Keratinocyte (primary cell): ENCODE data around the gene ITGA3.

Experiments
- CTCF ChIP-seq, 3 experiments: IDR thresholded peaks in 1 of 3; conservative IDR thresholded peaks in 1 of 3; optimal IDR thresholded peaks in 1 of 3; 2 replicates in 2 of 3; 3 replicates in 1 of 3; pipeline versions ENCODE3 to v1.5.1; 2011; ENCODE audit warnings: low read length in 3 of 3, mild to moderate bottlenecking in 3 of 3, moderate library complexity in 2 of 3, control low read depth in 1 of 3, inconsistent platforms in 1 of 3; ENCODE audit not compliant: insufficient read depth in 2 of 3; ENCODE audit errors: extremely low read depth in 1 of 3
- EZH2 ChIP-seq: IDR thresholded peaks from one replicate; pipeline ENCODE4 v1.6.1; 2012; ENCODE audit warnings: inconsistent platforms, mild to moderate bottlenecking, low read length, moderate library complexity

GRCh38 chr17:50103252-50103651, 47.3 kb downstream of the ITGA3 start:
- TF ChIP-seq EZH2 (no peak), CTCF (optimal IDR thresholded peaks at IDR 0.05 in 1 of 3, IDR thresholded peaks at IDR 0.05 in 1 of 3, conservative IDR thresholded peaks at IDR 0.05 in 1 of 3; ENCODE audit: extremely low read depth in 1 of 3, insufficient read depth in 2 of 3, low read length in 3 of 3) (no peak)
